ENCODE results near the gene CDCA4. TPM values are rescaled to one million over a fixed set of nuclear protein-coding genes. Genes with fewer than 3 reads are reported as not detected.

CDCA4 gene
- total and polyA plus RNA-seq, 10 of the 15 experiments (the other 5 are each of a cell fraction or from before 2014, with no cell fraction given) = 10.4 to 64.0 (median 52.1) TPM

DNA sequence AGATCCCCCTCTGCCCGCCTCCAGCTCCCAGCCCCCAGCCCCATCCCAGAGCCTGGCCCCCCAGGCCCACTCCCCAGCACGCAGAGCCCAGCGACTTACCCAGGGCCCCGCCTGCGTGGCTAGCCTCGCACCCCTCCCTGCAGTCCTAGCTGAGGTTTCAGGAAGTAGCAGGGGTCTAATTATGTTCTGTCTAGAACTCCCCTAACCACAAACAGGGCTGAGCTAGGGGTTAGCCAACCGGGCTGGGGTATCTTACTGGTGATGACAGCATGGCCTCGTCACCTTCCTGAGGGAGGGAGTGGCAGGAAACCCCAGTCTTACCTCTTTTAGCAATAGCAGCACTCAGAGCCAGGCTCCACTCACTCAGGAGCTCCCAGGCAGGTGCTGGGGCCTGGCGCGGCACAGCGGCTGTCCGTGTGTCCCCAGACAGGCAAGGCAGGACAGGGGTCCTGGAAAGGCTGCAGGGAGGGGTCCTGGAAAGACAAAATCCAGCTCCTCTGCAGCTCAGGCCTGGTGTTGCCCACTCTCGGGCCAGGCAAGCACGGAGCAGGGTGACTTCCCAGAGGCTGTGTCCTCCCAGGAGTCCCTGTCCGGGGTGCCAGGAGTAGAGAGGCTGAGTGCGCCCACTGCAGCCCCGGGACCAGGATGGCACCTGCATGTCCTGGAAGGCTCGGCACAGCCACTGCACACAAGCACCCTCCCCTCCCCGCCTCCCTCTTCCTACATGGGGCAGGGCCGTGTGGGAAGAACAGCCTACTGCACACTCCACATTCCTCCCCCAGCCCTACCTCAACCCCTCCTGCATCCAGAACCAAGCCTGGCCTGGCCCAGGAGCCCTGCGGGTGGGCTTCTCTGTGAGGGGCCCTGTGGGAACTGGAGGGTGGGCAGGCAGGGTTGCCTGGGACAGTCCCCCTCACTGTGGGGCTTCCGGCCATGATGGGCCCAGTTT is 44.7 kb upstream of the CDCA4 start, which contains the start of gene GPR132 (continued):
- TF ChIP-seq, protein P1, sequence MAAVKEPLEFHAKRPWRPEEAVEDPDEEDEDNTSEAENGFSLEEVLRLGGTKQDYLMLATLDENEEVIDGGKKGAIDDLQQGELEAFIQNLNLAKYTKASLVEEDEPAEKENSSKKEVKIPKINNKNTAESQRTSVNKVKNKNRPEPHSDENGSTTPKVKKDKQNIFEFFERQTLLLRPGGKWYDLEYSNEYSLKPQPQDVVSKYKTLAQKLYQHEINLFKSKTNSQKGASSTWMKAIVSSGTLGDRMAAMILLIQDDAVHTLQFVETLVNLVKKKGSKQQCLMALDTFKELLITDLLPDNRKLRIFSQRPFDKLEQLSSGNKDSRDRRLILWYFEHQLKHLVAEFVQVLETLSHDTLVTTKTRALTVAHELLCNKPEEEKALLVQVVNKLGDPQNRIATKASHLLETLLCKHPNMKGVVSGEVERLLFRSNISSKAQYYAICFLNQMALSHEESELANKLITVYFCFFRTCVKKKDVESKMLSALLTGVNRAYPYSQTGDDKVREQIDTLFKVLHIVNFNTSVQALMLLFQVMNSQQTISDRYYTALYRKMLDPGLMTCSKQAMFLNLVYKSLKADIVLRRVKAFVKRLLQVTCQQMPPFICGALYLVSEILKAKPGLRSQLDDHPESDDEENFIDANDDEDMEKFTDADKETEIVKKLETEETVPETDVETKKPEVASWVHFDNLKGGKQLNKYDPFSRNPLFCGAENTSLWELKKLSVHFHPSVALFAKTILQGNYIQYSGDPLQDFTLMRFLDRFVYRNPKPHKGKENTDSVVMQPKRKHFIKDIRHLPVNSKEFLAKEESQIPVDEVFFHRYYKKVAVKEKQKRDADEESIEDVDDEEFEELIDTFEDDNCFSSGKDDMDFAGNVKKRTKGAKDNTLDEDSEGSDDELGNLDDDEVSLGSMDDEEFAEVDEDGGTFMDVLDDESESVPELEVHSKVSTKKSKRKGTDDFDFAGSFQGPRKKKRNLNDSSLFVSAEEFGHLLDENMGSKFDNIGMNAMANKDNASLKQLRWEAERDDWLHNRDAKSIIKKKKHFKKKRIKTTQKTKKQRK (IDR thresholded peaks at IDR 0.05; ENCODE audit: low read depth, low read length) = no peak
- no peak for TF ChIP-seq FOXM1 (IDR thresholded peaks at IDR 0.05; ENCODE audit: low read depth, low read length)
- TF ChIP-seq, protein P2, sequence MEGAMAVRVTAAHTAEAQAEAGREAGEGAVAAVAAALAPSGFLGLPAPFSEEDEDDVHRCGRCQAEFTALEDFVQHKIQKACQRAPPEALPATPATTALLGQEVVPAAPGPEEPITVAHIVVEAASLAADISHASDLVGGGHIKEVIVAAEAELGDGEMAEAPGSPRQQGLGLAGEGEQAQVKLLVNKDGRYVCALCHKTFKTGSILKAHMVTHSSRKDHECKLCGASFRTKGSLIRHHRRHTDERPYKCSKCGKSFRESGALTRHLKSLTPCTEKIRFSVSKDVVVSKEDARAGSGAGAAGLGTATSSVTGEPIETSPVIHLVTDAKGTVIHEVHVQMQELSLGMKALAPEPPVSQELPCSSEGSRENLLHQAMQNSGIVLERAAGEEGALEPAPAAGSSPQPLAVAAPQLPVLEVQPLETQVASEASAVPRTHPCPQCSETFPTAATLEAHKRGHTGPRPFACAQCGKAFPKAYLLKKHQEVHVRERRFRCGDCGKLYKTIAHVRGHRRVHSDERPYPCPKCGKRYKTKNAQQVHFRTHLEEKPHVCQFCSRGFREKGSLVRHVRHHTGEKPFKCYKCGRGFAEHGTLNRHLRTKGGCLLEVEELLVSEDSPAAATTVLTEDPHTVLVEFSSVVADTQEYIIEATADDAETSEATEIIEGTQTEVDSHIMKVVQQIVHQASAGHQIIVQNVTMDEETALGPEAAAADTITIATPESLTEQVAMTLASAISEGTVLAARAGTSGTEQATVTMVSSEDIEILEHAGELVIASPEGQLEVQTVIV (IDR thresholded peaks at IDR 0.05; ENCODE audit: borderline replicate concordance, partially characterized antibody) = peak; percentile 59
- TF ChIP-seq, protein P3, sequence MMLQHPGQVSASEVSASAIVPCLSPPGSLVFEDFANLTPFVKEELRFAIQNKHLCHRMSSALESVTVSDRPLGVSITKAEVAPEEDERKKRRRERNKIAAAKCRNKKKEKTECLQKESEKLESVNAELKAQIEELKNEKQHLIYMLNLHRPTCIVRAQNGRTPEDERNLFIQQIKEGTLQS (IDR thresholded peaks at IDR 0.05; ENCODE audit: borderline replicate concordance, extremely low read depth, low read depth, low read length) = no peak
- TF ChIP-seq BHLHE40 (IDR thresholded peaks at IDR 0.05; ENCODE audit: borderline replicate concordance in 1 of 2, low read depth in 2 of 2, low read length in 1 of 2) = peak; percentile 77 to 83
- TF ChIP-seq NFIC (IDR thresholded peaks at IDR 0.05; ENCODE audit: low read depth, low read length) = no peak
- no peak for TF ChIP-seq HDAC6 (IDR thresholded peaks at IDR 0.05; ENCODE audit: unreplicated experiment)
- TF ChIP-seq, protein P4, sequence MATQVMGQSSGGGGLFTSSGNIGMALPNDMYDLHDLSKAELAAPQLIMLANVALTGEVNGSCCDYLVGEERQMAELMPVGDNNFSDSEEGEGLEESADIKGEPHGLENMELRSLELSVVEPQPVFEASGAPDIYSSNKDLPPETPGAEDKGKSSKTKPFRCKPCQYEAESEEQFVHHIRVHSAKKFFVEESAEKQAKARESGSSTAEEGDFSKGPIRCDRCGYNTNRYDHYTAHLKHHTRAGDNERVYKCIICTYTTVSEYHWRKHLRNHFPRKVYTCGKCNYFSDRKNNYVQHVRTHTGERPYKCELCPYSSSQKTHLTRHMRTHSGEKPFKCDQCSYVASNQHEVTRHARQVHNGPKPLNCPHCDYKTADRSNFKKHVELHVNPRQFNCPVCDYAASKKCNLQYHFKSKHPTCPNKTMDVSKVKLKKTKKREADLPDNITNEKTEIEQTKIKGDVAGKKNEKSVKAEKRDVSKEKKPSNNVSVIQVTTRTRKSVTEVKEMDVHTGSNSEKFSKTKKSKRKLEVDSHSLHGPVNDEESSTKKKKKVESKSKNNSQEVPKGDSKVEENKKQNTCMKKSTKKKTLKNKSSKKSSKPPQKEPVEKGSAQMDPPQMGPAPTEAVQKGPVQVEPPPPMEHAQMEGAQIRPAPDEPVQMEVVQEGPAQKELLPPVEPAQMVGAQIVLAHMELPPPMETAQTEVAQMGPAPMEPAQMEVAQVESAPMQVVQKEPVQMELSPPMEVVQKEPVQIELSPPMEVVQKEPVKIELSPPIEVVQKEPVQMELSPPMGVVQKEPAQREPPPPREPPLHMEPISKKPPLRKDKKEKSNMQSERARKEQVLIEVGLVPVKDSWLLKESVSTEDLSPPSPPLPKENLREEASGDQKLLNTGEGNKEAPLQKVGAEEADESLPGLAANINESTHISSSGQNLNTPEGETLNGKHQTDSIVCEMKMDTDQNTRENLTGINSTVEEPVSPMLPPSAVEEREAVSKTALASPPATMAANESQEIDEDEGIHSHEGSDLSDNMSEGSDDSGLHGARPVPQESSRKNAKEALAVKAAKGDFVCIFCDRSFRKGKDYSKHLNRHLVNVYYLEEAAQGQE (IDR thresholded peaks at IDR 0.05; ENCODE audit: low read depth, low read length) = no peak
- peak; percentile 64 for TF ChIP-seq MEF2B (IDR thresholded peaks at IDR 0.05; ENCODE audit: partially characterized antibody, poor library complexity, severe bottlenecking)
- TF ChIP-seq RUNX3 (IDR thresholded peaks at IDR 0.05; ENCODE audit: low read length) = no peak
- TF ChIP-seq STAT1 (conservative IDR thresholded peaks at IDR 0.05) = no peak

Measured in GM12878 (cell line).